Activated CD8-positive, alpha-beta memory T cell treated with anti-CD3 and anti-CD28 coated beads, Interleukin-2, amount 50 U/mL, for 24 hours (primary cell): ENCODE measurements around the gene HDAC1.
"Not testable (repeated sequence)": the region's sequence is repeated elsewhere in the genome, so short reads cannot be mapped to it uniquely, and the experiment has no call there.

ENCODE experiments used
- DNase-seq: peaks from one replicate; pipeline ENCODE4 v3.0.0-alpha.2; 2020; ENCODE audit errors: extremely low read depth

Gene HDAC1

GRCh38 chr1:32274646-32275340 lies 17.1 kb upstream of the HDAC1 start:
- no peak for DNase-seq

GRCh38 chr1:32275424-32275823 lies 16.5 kb upstream of the HDAC1 start:
- no peak for DNase-seq

GRCh38 chr1:32276032-32276782 lies 15.7 kb upstream of the HDAC1 start:
- DNase-seq: no peak

- DNase-seq: not testable (repeated sequence)
Measured at GRCh38 chr1:32284777-32285176, 7.1 kb upstream of the HDAC1 start.

GRCh38 chr1:32285658-32286057 lies 6.2 kb upstream of the HDAC1 start:
- DNase-seq: no peak

- no peak for DNase-seq
Measured at GRCh38 chr1:32286763-32287162, 5.1 kb upstream of the HDAC1 start.

- DNase-seq: no peak
Measured at GRCh38 chr1:32289256-32289655, 2.6 kb upstream of the HDAC1 start.

GRCh38 chr1:32291145-32291707 lies 657 bp upstream of the HDAC1 start:
- DNase-seq: no peak

GRCh38 chr1:32298211-32298610 lies 6.3 kb downstream of the HDAC1 start:
- DNase-seq: not testable (repeated sequence)

GRCh38 chr1:32299327-32299726 lies 7.4 kb downstream of the HDAC1 start:
- no peak for DNase-seq

GRCh38 chr1:32303358-32303757 lies 11.5 kb downstream of the HDAC1 start:
- no peak for DNase-seq

- no peak for DNase-seq
Measured at GRCh38 chr1:32303997-32304622, 12.2 kb downstream of the HDAC1 start.

GRCh38 chr1:32305310-32305709 lies 13.4 kb downstream of the HDAC1 start:
- no peak for DNase-seq

- DNase-seq: no peak
Measured at GRCh38 chr1:32307324-32307723, 15.4 kb downstream of the HDAC1 start.

GRCh38 chr1:32309960-32310359 lies 18.1 kb downstream of the HDAC1 start:
- DNase-seq: no peak

- DNase-seq: no peak
Measured at GRCh38 chr1:32311709-32312393, 20.0 kb downstream of the HDAC1 start.

GRCh38 chr1:32316903-32317277 lies 25.0 kb downstream of the HDAC1 start:
- DNase-seq: no peak

GRCh38 chr1:32318127-32318869 lies 26.4 kb downstream of the HDAC1 start:
- no peak for DNase-seq

GRCh38 chr1:32321712-32322291 lies 29.9 kb downstream of the HDAC1 start:
- DNase-seq: no peak

GRCh38 chr1:32327204-32327603 lies 35.3 kb downstream of the HDAC1 start:
- DNase-seq: no peak

GRCh38 chr1:32329931-32330466 lies 38.1 kb downstream of the HDAC1 start:
- no peak for DNase-seq
